Prostate gland (tissue), 2 donors: ENCODE results near the gene STPG3. TPM values are rescaled to one million over a fixed set of nuclear protein-coding genes. Genes with fewer than 3 reads are reported as not detected.

ENCODE experiments used
- DNase-seq: peaks from one replicate; pipeline ENCODE4 v3.0.0-alpha.2; 2019; ENCODE audit warnings: low spot score
- H3K27ac ChIP-seq, 2 donors: fragments of 200-600 bp; sonication (generic); 2 replicates each; pipeline ENCODE4 v1.5.1; 2017 to 2019
- H3K27me3 ChIP-seq: fragments of 200-600 bp; sonication (generic); replicated peaks from 2 replicates; pipeline ENCODE4 v1.5.1; 2019; ENCODE audit not compliant: insufficient read depth
- H3K36me3 ChIP-seq, 2 donors: fragments of 200-600 bp; sonication (generic); 1 replicate in 1 of 2; 2 replicates in 1 of 2; pipeline versions ENCODE4 v1.5.1 to v1.8.1; 2017 to 2019
- H3K4me1 ChIP-seq: fragments of 200-600 bp; sonication (generic); replicated peaks from 2 replicates; pipeline ENCODE4 v1.5.1; 2019
- H3K4me3 ChIP-seq, 2 donors: fragments of 200-600 bp; sonication (generic); 2 replicates each; pipeline ENCODE4 v1.5.1; 2017 to 2019
- H3K9me3 ChIP-seq: fragments of 200-600 bp; sonication (generic); 2 replicates; pipeline ENCODE4 v1.5.1; 2017
- POLR2A ChIP-seq: fragments of 450-650 bp; IDR thresholded peaks from one replicate; pipeline ENCODE4 v1.6.1; 2016; ENCODE audit warnings: antibody characterized with exemption, mild to moderate bottlenecking
- POLR2AphosphoS5 ChIP-seq: sonication (generic); formaldehyde crosslinking; IDR thresholded peaks from one replicate; pipeline ENCODE4 v1.6.1; 2017; ENCODE audit warnings: antibody characterized with exemption
- WGBS: methylation state at CpG from one replicate; pipeline ENCODE4 v1.1.5; 2018; 5-methylcytosine and 5-hydroxymethylcytosine counted together
- intact Hi-C: fragments of 100-400 bp; cut with DNase I; formaldehyde crosslinking; loops from one replicate; pipeline ENCODE4 v1.14.2; 2022
- total RNA-seq, 2 donors: library from RNA; depleted of rRNA; stranded (reverse); fragments of >200 nt; gene quantifications; one replicate each; pipeline ENCODE4 v1.1.0, GENCODE V29; 2016
- TF ChIP-seq, protein P1 (sequence below), 4 experiments: fragments of 200-600 bp in 2 of 4; fragments of 450-650 bp in 2 of 4; sonication (generic) in 2 of 4; IDR thresholded peaks; 1 replicate in 3 of 4; 2 replicates in 1 of 4; pipeline ENCODE4 v1.5.1; 2016 to 2019; ENCODE audit warnings: antibody characterized with exemption in 4 of 4, mild to moderate bottlenecking in 2 of 4, moderate library complexity in 2 of 4

STPG3 gene
- total RNA-seq, 2 donors from 2014 or later: 4.2 TPM; not detected in 1

DNA sequence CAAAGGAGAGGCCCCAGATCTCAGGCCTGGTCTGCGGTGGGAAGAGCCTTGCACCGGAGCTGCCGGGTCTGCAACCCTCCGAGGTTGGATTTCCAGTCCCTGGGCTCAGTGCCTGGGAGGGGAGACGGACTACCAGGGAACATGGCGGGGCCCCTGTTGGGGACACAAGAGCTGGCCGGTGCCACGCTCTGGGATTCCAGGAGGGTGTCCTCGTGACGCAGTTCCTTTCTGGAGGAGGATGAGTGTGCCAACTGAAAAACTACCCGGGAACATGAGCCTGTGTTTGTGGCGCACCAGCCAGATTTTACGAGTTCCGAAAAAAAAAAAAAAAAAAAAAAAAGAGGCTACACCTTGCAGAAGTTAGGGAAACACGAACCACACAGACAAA lies 42.0 kb downstream of the STPG3 start:
- WGBS: 38% methylated on average over 15 of the region's 15 CpGs
- Histone ChIP-seq H3K27me3 (no peaks in the 10 kb centered on the region), H3K4me1 (peaks cover 10% of the 10 kb centered on the region), H3K36me3 (no peaks in the 10 kb centered on the region), H3K27ac (peak overlapping the region; percentile 72 to 94), H3K4me3 (no peak overlapping the region), H3K9me3 (no peaks in the 10 kb centered on the region)
- intact Hi-C loops: loop anchor here (10.0 kb wide), 2 partner anchors 112 to 232 kb away; no protein-coding TSS in a partner anchor
- TF ChIP-seq POLR2AphosphoS5: peak; percentile 53
- TF ChIP-seq, protein P1, sequence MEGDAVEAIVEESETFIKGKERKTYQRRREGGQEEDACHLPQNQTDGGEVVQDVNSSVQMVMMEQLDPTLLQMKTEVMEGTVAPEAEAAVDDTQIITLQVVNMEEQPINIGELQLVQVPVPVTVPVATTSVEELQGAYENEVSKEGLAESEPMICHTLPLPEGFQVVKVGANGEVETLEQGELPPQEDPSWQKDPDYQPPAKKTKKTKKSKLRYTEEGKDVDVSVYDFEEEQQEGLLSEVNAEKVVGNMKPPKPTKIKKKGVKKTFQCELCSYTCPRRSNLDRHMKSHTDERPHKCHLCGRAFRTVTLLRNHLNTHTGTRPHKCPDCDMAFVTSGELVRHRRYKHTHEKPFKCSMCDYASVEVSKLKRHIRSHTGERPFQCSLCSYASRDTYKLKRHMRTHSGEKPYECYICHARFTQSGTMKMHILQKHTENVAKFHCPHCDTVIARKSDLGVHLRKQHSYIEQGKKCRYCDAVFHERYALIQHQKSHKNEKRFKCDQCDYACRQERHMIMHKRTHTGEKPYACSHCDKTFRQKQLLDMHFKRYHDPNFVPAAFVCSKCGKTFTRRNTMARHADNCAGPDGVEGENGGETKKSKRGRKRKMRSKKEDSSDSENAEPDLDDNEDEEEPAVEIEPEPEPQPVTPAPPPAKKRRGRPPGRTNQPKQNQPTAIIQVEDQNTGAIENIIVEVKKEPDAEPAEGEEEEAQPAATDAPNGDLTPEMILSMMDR (IDR thresholded peaks at IDR 0.05): no peak
- DNase-seq: peak; percentile 63

DNA sequence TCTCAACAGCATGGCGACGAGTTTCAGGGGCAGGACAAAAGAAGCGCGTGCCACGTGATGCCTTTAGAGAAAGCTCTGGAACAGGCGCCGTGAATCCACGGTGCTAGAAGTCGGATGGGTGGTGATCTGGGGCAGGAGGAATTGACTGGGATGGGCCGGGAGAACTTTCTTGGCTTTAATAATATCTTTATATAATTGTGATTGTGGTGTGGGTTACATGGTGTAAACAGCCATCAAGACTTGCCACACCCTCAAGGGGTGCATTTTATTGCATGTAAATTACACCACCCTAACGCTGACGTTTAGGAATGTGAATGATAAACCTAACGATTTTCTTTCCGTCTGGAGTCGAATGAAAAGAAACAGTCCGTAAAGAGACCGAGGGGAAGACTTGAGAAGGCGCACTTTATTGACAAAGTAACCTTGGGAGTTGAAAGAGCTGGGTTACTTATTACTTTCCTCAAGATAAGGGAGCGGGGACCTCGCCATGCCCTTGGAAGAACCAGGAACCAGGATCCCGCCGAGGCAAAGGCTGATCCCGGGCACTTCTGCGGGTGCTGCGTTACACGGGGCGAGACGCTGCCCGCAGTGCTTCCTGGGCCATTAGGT lies 42.5 kb downstream of the STPG3 start:
- peak; percentile 22 for TF ChIP-seq POLR2AphosphoS5
- no peak for TF ChIP-seq POLR2A
- TF ChIP-seq, protein P1 (IDR thresholded peaks at IDR 0.05): no peak
- Histone ChIP-seq H3K27me3 (no peaks in the 10 kb centered on the region), H3K27ac (peak overlapping the region; percentile 72 to 94), H3K36me3 (no peaks in the 10 kb centered on the region), H3K4me1 (peaks cover 12% of the 10 kb centered on the region), H3K4me3 (no peak overlapping the region), H3K9me3 (no peaks in the 10 kb centered on the region)
- intact Hi-C loops: loop anchor here (10.0 kb wide), 2 partner anchors 111 to 231 kb away; no protein-coding TSS in a partner anchor
- WGBS: 48% methylated on average over 29 of the region's 29 CpGs
- no peak for DNase-seq

DNA sequence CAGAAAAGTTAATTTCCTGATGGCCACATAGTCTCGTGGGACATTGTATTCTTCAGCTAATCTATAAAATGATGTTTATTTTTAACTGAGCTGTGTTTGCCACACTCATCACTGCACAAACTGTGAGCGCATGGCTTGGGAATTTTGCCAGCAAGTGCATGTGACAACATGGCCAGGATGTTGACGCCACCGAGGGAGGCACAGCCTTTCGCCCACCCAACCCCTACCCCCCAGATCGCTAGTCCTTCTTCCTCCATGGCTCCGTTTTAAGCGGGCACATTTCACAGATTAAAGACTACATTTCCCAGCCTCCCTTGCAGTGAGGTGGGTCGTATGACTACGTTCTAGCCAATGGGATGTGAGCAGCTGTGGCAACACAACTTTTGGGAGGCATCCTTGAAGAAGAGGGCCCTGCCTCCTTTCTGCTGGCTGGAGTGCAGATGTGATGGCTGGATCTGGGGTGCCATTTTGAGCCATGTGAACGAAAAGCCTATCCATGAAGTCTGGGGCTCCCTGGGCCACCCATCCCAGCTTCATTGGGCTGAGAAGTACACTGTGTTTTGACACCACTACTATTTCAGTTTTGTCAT lies 43.1 kb downstream of the STPG3 start:
- Histone ChIP-seq H3K27ac (peak overlapping the region; percentile 72 to 94), H3K36me3 (no peaks in the 10 kb centered on the region), H3K4me3 (no peak overlapping the region), H3K9me3 (no peaks in the 10 kb centered on the region), H3K27me3 (no peaks in the 10 kb centered on the region), H3K4me1 (peaks cover 12% of the 10 kb centered on the region)
- intact Hi-C loops: loop anchor here (10.0 kb wide), 2 partner anchors 111 to 231 kb away; no protein-coding TSS in a partner anchor
- TF ChIP-seq POLR2A: no peak
- TF ChIP-seq POLR2AphosphoS5: peak; percentile 77
- TF ChIP-seq, protein P1 (IDR thresholded peaks at IDR 0.05): peak in 1 of 4 experiments; percentile 6
- no peak for DNase-seq
- WGBS: 41% methylated on average over 11 of the region's 11 CpGs

GRCh38 chr9:137294681-137295237 lies 43.7 kb downstream of the STPG3 start:
- no peak for DNase-seq
- TF ChIP-seq, protein P1 (IDR thresholded peaks at IDR 0.05): peak in 1 of 4 experiments; percentile 16
- no peak for TF ChIP-seq POLR2AphosphoS5
- peak overlapping the region in 1 of 2 donors; percentile 31 for H3K4me3 ChIP-seq
- peak overlapping the region; percentile 72 to 94 for H3K27ac ChIP-seq
- H3K9me3 ChIP-seq: no peaks in the 10 kb centered on the region
- 23% methylated on average over 35 of the region's 35 CpGs for WGBS
- no peaks in the 10 kb centered on the region for H3K27me3 ChIP-seq
- H3K36me3 ChIP-seq: no peaks in the 10 kb centered on the region
- intact Hi-C loops: loop anchor here (10.0 kb wide), 2 partner anchors 110 to 230 kb away; no protein-coding TSS in a partner anchor
- peaks cover 12% of the 10 kb centered on the region for H3K4me1 ChIP-seq
